Coronary artery (tissue), 2 donors: ENCODE measurements around the gene RNF41.

ENCODE experiments used
- DNase-seq: peaks from one replicate; pipeline ENCODE4 v3.0.0-alpha.2; 2017; ENCODE audit warnings: low spot score
- H3K27ac ChIP-seq, 2 donors: fragments of 200-600 bp; sonication (generic); one replicate each; pipeline ENCODE4 v1.5.1; 2016 to 2019
- H3K4me3 ChIP-seq: fragments of 200-600 bp; sonication (generic); 2 replicates; pipeline ENCODE4 v1.5.1; 2016; ENCODE audit warnings: mild to moderate bottlenecking, moderate library complexity
- TF ChIP-seq, protein P1 (sequence below): fragments of 200-600 bp; sonication (generic); IDR thresholded peaks from one replicate; pipeline ENCODE4 v1.5.1; 2019; ENCODE audit warnings: antibody characterized with exemption

The RNF41 gene

DNA sequence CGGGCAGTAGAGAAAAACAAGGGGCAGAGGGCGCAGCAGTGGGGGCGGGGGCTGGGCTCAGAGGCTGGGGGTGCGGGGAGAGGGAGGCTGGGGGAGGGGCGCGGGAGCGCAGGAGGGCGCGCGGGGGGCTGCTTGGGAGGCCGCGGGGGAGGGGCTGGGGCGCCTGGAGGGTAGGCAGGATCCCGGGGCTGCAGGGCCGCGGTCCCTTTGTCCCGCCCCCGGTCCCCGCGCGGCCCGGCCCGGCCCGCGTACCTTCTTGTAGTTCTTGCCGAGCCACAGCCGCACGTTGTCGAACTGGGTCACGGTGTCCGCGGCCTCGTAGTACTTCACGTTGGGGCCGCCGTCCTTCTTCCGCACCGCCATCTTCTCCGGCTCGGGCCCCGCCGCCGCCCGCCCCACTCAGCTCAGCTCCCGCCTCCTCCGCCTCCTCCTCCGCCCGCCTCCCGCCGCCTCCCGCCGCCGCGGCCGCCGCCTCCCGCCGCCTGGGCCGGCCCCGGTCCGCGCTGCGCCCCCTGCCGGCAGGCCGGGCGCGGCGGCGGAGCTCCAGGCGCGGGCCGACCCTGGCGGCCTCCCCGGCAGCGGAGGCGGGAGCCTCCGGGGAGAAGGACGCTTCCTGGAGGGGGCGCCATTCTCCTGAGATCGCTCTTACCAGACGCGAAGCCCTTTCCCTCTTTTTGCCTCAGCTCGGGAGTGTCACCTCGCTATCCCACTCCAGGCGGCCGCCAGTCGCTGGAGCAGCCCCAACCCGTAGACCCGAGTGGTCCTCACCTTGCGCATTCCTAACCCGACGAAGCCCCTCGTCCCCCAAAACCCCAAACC is 32.4 kb downstream of the RNF41 start, which contains the start of gene SMARCC2:
TSS of gene SMARCC2 (minus strand) at position 385 of the 819 bp plus-strand sequence. CDS start at position 363, 22 bp downstream.
- TF ChIP-seq, protein P1, sequence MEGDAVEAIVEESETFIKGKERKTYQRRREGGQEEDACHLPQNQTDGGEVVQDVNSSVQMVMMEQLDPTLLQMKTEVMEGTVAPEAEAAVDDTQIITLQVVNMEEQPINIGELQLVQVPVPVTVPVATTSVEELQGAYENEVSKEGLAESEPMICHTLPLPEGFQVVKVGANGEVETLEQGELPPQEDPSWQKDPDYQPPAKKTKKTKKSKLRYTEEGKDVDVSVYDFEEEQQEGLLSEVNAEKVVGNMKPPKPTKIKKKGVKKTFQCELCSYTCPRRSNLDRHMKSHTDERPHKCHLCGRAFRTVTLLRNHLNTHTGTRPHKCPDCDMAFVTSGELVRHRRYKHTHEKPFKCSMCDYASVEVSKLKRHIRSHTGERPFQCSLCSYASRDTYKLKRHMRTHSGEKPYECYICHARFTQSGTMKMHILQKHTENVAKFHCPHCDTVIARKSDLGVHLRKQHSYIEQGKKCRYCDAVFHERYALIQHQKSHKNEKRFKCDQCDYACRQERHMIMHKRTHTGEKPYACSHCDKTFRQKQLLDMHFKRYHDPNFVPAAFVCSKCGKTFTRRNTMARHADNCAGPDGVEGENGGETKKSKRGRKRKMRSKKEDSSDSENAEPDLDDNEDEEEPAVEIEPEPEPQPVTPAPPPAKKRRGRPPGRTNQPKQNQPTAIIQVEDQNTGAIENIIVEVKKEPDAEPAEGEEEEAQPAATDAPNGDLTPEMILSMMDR, result peak; percentile 52
- DNase-seq, result peak; percentile 92
- peak within 1 kb of the TSS; percentile 89 to 95 for H3K27ac ChIP-seq
- peak within 1 kb of the TSS; percentile 86 for H3K4me3 ChIP-seq

DNA sequence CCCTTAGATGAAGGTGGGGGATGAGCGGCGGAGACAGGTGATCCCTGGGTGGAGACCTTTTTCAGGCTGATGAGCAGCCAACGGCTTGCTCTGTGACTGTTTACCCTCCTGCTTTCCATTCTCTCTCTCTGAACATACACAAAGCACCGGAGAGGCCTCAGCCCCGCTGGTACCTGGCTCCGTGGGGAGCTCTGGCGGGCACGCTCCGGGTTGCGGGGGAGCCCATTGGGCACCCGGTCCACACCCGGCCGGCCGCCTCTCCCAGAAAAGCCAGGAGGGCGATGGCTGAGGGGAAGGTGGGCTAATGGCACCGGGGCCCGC is 33.0 kb downstream of the RNF41 start:
- Histone ChIP-seq H3K4me3 (peak overlapping the region; percentile 86), H3K27ac (peak overlapping the region; percentile 82 to 95)
- TF ChIP-seq, protein P1, result no peak
- no peak for DNase-seq

DNA sequence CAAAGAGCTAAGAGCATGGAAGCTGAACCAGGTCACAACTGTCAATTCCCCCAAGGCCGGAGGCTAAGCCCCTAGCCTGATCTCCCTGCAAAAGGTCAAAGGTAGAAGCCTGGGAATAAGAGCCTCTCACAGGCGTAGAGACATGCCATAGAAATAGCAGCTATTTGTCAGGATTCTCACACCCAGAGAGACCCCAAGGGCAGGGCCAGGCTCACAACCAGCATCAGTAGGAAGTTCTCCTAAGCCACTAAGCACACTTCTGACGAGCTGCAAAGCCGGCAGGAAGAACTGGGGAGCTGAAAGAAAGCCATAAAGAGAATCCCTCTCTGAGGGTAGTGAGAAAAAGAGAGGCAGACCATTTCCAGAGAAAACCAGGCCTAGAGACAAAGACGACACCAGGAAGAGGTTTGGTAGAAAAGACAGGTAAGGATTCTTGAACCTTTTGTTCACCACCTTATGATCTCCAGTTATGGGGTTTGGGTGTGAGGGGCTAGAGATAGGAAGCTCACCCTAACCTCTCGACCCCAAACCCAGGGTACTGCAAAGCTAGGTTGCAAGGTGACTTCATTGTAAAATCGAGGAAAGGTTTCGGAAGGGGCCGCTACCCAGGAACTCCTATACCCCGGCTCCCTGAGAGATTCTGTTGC is 33.5 kb downstream of the RNF41 start:
- no peak for DNase-seq
- peak overlapping the region; percentile 86 for H3K4me3 ChIP-seq
- peak overlapping the region; percentile 82 to 95 for H3K27ac ChIP-seq
- TF ChIP-seq, protein P1, result no peak

DNA sequence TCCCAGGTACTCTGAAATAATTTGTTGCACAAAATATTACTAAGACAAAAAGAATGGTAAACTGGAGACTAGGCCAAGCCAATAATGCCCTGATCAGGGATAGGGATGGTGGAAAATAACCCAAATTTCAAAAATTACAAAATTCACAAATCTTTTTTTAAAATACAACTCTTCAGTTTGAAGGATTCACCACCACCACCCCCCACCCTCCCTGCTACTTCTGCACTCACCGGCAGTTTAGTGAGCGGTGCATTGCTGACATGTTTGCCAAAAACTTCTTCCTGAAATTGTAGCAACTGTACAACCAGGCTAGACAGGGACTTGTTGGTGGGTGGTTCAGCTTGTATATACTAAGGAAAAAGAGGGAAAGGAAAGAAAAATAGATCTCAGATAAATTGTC is 34.8 kb downstream of the RNF41 start:
- TF ChIP-seq, protein P1, result no peak
- DNase-seq, result no peak
- no peak overlapping the region for H3K27ac ChIP-seq
- H3K4me3 ChIP-seq, result no peak overlapping the region

DNA sequence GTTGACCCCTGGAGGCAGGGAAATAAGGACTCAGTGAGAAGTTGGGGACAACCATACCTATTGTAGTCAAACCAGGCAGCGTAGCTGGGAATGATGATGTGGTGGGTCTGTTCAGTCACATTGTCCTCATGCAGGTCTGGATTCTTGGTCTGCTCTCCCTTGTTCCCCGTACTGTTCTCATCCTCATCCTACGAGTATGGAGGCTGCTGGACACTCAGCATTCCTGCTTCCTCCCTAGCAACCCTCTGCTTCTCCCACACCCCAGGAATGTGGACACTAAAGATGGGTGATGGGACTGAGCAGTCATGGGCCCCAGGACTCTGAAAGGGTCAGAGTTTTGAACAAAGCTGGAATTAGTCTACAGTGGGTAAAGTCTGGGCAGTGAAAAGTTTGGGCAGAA is 43.4 kb downstream of the RNF41 start:
- Histone ChIP-seq H3K27ac (no peak overlapping the region), H3K4me3 (no peak overlapping the region)
- no peak for DNase-seq
- TF ChIP-seq, protein P1, result no peak

DNA sequence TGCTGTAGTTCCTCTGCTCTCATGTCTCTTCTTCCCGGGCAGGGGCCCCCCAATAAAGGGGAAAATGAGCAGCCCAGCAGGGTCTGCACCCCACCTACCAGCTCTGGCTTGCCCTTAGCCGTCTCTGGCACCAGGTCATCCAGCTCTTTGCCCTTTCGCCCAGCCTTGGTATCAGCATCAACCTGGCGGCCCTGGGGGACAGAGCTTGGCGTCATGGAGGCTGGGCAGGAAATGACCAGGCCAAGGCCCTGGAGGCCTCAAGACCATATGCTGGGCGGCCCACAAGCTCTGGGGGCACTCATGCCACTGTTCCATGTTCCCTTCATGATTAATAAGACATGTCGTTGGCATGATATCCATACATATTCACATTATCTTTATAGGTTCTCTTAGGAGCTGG is 48.9 kb downstream of the RNF41 start:
- no peak for DNase-seq
- TF ChIP-seq, protein P1, result no peak
- Histone ChIP-seq H3K4me3 (no peak overlapping the region), H3K27ac (no peak overlapping the region)
